ENCODE data around the gene ABLIM1.

ABLIM1 gene

GRCh38 chr10:114631666-114632417 is 26.2 kb downstream of the ABLIM1 start:
- no peaks in the 10 kb centered on the region for H3K9me3 ChIP-seq (ENCODE audit: control insufficient read depth, low read length)
- H3K36me3 ChIP-seq (ENCODE audit: control insufficient read depth, insufficient read depth, low read length) = peaks cover 17% of the 10 kb centered on the region
- peak overlapping the region; percentile 65 for H3K4me3 ChIP-seq (ENCODE audit: extremely low read depth, insufficient read depth, low read length, poor library complexity, severe bottlenecking)
- WGBS, 2 experiments (ENCODE audit: insufficient coverage in 2 of 2) = 2% methylated on average over 36 to 47 of the region's 53 CpGs
- H3K4me1 ChIP-seq (ENCODE audit: control insufficient read depth, insufficient read depth, low read length, poor library complexity, severe bottlenecking) = peaks cover 46% of the 10 kb centered on the region
- H3K27ac ChIP-seq (ENCODE audit: low read depth, low read length, severe bottlenecking) = peak overlapping the region; percentile 95

DNA sequence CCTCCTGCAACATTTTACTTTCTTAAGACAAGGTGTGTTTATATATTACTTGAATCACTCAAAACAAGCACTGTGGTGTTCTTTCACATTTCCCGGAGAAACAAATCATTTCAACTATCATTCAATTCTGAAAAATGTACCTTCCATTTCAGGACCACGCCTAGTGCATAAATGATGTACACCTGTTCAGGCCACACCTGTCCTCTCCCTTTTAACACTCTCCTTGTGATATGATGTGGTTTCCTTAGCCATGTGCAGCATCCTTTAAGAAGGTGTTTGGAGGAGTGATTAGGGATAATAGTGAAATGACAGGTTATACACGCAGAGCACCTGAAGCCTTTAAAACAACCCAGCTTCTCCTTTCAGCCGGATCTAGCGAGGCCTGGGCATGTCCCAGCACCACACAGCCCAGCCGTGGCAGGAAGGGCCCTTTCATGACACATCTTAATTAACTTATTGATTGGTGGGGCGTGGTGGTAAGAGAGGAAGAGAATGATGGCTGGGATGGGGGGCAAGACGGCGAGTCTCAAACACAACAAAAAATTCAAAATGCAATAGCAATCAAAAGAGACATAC is 26.9 kb downstream of the ABLIM1 start:
- peaks cover 22% of the 10 kb centered on the region for H3K36me3 ChIP-seq (ENCODE audit: control insufficient read depth, insufficient read depth, low read length)
- 48 to 54% methylated on average over 2 to 3 of the region's 9 CpGs for WGBS, 2 experiments (ENCODE audit: insufficient coverage in 2 of 2)
- no peaks in the 10 kb centered on the region for H3K9me3 ChIP-seq (ENCODE audit: control insufficient read depth, low read length)
- H3K27ac ChIP-seq (ENCODE audit: low read depth, low read length, severe bottlenecking) = peak overlapping the region; percentile 95
- H3K4me3 ChIP-seq (ENCODE audit: extremely low read depth, insufficient read depth, low read length, poor library complexity, severe bottlenecking) = peak overlapping the region; percentile 65
- peaks cover 46% of the 10 kb centered on the region for H3K4me1 ChIP-seq (ENCODE audit: control insufficient read depth, insufficient read depth, low read length, poor library complexity, severe bottlenecking)

- Histone ChIP-seq H3K36me3 (ENCODE audit: control insufficient read depth, insufficient read depth, low read length) (peaks cover 33% of the 10 kb centered on the region), H3K9me3 (ENCODE audit: control insufficient read depth, low read length) (peaks cover 4% of the 10 kb centered on the region), H3K4me3 (ENCODE audit: extremely low read depth, insufficient read depth, low read length, poor library complexity, severe bottlenecking) (peak overlapping the region; percentile 65), H3K27ac (ENCODE audit: low read depth, low read length, severe bottlenecking) (no peak overlapping the region), H3K4me1 (ENCODE audit: control insufficient read depth, insufficient read depth, low read length, poor library complexity, severe bottlenecking) (peaks cover 41% of the 10 kb centered on the region)
- 100% methylated on average over 2 of the region's 4 CpGs; no CpG with 5 or more reads in 1 of the 2 experiments for WGBS, 2 experiments (ENCODE audit: insufficient coverage in 2 of 2)
These were observed 28.0 kb downstream of the ABLIM1 start for GRCh38 chr10:114629824-114630730.

- Histone ChIP-seq H3K4me3 (ENCODE audit: extremely low read depth, insufficient read depth, low read length, poor library complexity, severe bottlenecking) (no peak overlapping the region), H3K36me3 (ENCODE audit: control insufficient read depth, insufficient read depth, low read length) (peaks cover 35% of the 10 kb centered on the region), H3K27ac (ENCODE audit: low read depth, low read length, severe bottlenecking) (no peak overlapping the region), H3K9me3 (ENCODE audit: control insufficient read depth, low read length) (peaks cover 7% of the 10 kb centered on the region), H3K4me1 (ENCODE audit: control insufficient read depth, insufficient read depth, low read length, poor library complexity, severe bottlenecking) (peaks cover 36% of the 10 kb centered on the region)
- WGBS, 2 experiments (ENCODE audit: insufficient coverage in 2 of 2) = 78 to 81% methylated on average over 6 to 9 of the region's 9 CpGs
These were observed 28.8 kb downstream of the ABLIM1 start for GRCh38 chr10:114629083-114629823.

DNA sequence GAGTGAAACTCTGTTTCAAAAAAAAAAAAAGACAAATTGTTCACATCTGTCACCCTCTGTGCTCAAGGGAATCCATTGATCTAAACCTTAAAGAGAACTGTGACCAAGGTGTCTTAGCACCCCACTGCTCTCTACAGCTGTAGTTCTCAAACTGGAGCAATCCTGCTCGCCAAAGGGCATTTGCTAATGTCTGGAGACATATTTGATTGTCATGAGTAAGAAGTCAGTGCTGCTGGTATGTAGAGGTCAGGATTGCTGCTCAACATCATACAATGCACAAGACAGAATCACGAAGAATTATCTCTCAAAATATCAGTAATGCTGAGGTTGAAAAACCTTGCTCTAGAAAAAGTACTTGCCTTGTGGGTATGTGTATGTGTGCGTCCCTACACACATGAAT is 30.0 kb downstream of the ABLIM1 start:
- 90 to 100% methylated on average over 2 of the region's 3 CpGs for WGBS, 2 experiments (ENCODE audit: insufficient coverage in 2 of 2)
- Histone ChIP-seq H3K36me3 (ENCODE audit: control insufficient read depth, insufficient read depth, low read length) (peaks cover 35% of the 10 kb centered on the region), H3K27ac (ENCODE audit: low read depth, low read length, severe bottlenecking) (no peak overlapping the region), H3K4me3 (ENCODE audit: extremely low read depth, insufficient read depth, low read length, poor library complexity, severe bottlenecking) (no peak overlapping the region), H3K9me3 (ENCODE audit: control insufficient read depth, low read length) (peaks cover 7% of the 10 kb centered on the region), H3K4me1 (ENCODE audit: control insufficient read depth, insufficient read depth, low read length, poor library complexity, severe bottlenecking) (peaks cover 36% of the 10 kb centered on the region)

DNA sequence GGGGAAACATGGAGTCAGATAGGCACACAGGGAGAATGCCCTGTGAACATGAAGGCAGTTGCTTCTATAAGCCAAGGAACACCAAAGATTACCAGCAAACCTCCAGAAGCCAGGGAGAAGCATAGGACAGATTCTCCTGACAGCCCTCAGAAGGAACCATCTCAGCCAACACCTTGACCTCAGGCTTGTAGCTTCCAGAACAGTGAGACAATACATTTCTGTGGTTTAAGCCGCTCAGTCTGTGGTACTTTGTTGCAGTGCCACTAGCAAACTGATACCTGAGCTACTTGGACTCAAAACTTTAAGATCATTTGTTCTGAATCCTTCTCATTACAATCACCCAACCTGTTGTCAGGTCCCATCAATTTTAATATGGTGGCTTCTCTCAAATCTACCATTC is 31.2 kb downstream of the ABLIM1 start:
- WGBS, 2 experiments (ENCODE audit: insufficient coverage in 2 of 2) = 93 to 100% methylated on average over 1 of the region's 1 CpG
- Histone ChIP-seq H3K4me1 (ENCODE audit: control insufficient read depth, insufficient read depth, low read length, poor library complexity, severe bottlenecking) (peaks cover 36% of the 10 kb centered on the region), H3K36me3 (ENCODE audit: control insufficient read depth, insufficient read depth, low read length) (peaks cover 36% of the 10 kb centered on the region), H3K9me3 (ENCODE audit: control insufficient read depth, low read length) (peaks cover 7% of the 10 kb centered on the region), H3K27ac (ENCODE audit: low read depth, low read length, severe bottlenecking) (no peak overlapping the region), H3K4me3 (ENCODE audit: extremely low read depth, insufficient read depth, low read length, poor library complexity, severe bottlenecking) (no peak overlapping the region)

DNA sequence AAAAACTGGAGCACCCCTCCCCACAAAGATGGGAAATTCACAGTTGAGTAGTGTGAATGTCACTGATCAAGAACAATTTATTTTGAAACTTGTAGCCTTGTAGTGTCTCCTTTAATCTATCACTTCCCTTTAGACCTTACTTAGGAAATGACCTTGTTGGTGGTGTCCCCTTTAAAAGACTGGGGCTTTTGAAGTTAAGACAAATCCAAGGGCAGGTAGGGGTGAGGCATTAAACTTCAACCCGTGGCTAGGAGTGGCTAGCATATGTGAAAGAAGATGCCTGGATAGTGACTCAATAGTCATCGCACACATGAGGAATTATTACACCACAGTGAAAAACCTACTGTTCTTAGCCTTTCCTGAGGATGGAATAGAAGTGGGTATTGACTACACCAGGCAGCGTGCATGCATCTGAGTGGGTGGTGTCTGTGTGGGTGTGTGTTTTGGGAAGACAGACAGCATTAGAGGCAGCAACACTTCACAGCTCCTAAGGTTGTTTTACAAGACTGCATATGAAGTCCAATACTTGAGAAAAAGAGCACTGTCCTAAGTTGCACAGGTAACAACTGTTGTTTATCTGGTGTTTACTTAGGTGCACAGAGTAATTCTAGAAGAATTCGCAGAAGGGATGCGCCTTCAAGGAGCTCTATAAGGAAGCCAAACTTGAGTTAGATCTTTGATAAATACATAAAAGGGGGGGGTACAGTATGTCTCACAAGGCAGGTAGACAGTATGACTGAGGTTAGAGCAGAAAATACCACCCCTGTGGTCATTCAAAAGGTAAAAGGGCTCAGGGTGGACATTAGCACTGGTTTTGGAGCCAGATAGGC is 32.9 kb downstream of the ABLIM1 start:
- H3K36me3 ChIP-seq (ENCODE audit: control insufficient read depth, insufficient read depth, low read length) = peaks cover 45% of the 10 kb centered on the region
- WGBS, 2 experiments (ENCODE audit: insufficient coverage in 2 of 2) = 100% methylated on average over 2 to 3 of the region's 5 CpGs
- H3K27ac ChIP-seq (ENCODE audit: low read depth, low read length, severe bottlenecking) = no peak overlapping the region
- peaks cover 7% of the 10 kb centered on the region for H3K9me3 ChIP-seq (ENCODE audit: control insufficient read depth, low read length)
- H3K4me3 ChIP-seq (ENCODE audit: extremely low read depth, insufficient read depth, low read length, poor library complexity, severe bottlenecking) = no peak overlapping the region
- peaks cover 31% of the 10 kb centered on the region for H3K4me1 ChIP-seq (ENCODE audit: control insufficient read depth, insufficient read depth, low read length, poor library complexity, severe bottlenecking)

- Histone ChIP-seq H3K36me3 (ENCODE audit: control insufficient read depth, insufficient read depth, low read length) (peaks cover 44% of the 10 kb centered on the region), H3K27ac (ENCODE audit: low read depth, low read length, severe bottlenecking) (peak overlapping the region; percentile 82), H3K4me1 (ENCODE audit: control insufficient read depth, insufficient read depth, low read length, poor library complexity, severe bottlenecking) (peaks cover 28% of the 10 kb centered on the region), H3K4me3 (ENCODE audit: extremely low read depth, insufficient read depth, low read length, poor library complexity, severe bottlenecking) (no peak overlapping the region), H3K9me3 (ENCODE audit: control insufficient read depth, low read length) (peaks cover 7% of the 10 kb centered on the region)
- 80 to 88% methylated on average over 1 of the region's 2 CpGs for WGBS, 2 experiments (ENCODE audit: insufficient coverage in 2 of 2)
These were observed 33.7 kb downstream of the ABLIM1 start for GRCh38 chr10:114624422-114624821.

- WGBS, 2 experiments (ENCODE audit: insufficient coverage in 2 of 2) = 52 to 66% methylated on average over 2 of the region's 2 CpGs
- H3K4me3 ChIP-seq (ENCODE audit: extremely low read depth, insufficient read depth, low read length, poor library complexity, severe bottlenecking) = no peak overlapping the region
- peaks cover 7% of the 10 kb centered on the region for H3K9me3 ChIP-seq (ENCODE audit: control insufficient read depth, low read length)
- peaks cover 47% of the 10 kb centered on the region for H3K36me3 ChIP-seq (ENCODE audit: control insufficient read depth, insufficient read depth, low read length)
- H3K27ac ChIP-seq (ENCODE audit: low read depth, low read length, severe bottlenecking) = peak overlapping the region; percentile 82
- peaks cover 28% of the 10 kb centered on the region for H3K4me1 ChIP-seq (ENCODE audit: control insufficient read depth, insufficient read depth, low read length, poor library complexity, severe bottlenecking)
These were observed 34.3 kb downstream of the ABLIM1 start for GRCh38 chr10:114623661-114624294.
